GM12878 (cell line): ENCODE measurements around the gene THSD4. TPM values are rescaled to one million over a fixed set of nuclear protein-coding genes. Genes with fewer than 3 reads are reported as not detected.

Experiments
- ATAC-seq: fragments of 200-7000 bp; cut with Tn5 transposase; 3 replicates; pipeline ENCODE4 v1.9.1; 2020; ENCODE audit warnings: mild to moderate bottlenecking, moderate library complexity
- BruUV-seq: library from RNA; stranded (reverse); fragments of 400-500 nt; replicated peaks from 2 replicates; lab custom pipeline; 2021; lab: Mats Ljungman, UMichigan
- CTCF ChIA-PET: fragments of 300-600 bp; sonication (Branson Sonifier 250); formaldehyde crosslinking; extraction: SDS; loops from one replicate; lab custom pipeline; 2021; ENCODE audit warnings: inconsistent platforms; lab: Yijun Ruan, JAX
- POLR2A ChIA-PET: fragments of 350-600 bp; formaldehyde crosslinking; extraction: SDS; loops from one replicate; lab custom pipeline; 2021; ENCODE audit warnings: inconsistent platforms; lab: Charles Lee
- RAD21 ChIA-PET: fragments of 300-600 bp; sonication (Branson Sonifier 250); formaldehyde crosslinking; loops from one replicate; lab custom pipeline; 2023; ENCODE audit warnings: antibody characterized with exemption; ENCODE audit not compliant: unreplicated experiment; lab: Charles Lee
- SMC1A ChIA-PET: fragments of 300-600 bp; sonication (Branson Sonifier 250); formaldehyde crosslinking; loops from one replicate; lab custom pipeline; 2023; ENCODE audit not compliant: unreplicated experiment, uncharacterized antibody; lab: Charles Lee
- DNase-seq: peaks from one replicate; pipeline ENCODE4 v3.0.0-alpha.2; 2011; ENCODE audit warnings: low read depth, low spot score
- FAIRE-seq: peaks from 3 replicates; lab custom pipeline; 2011; peaks lifted over from hg19 to GRCh38; lab: Jason Lieb, UNC
- H2AFZ ChIP-seq: 2 replicates; pipeline ENCODE4 v1.6.0; 2011; ENCODE audit warnings: low read depth, low read length, control low read depth; ENCODE audit not compliant: control insufficient read depth
- H3K27ac ChIP-seq: 2 replicates; pipeline ENCODE4 v1.5.1; 2011; ENCODE audit warnings: control low read depth; ENCODE audit not compliant: control insufficient read depth, insufficient read depth
- H3K27me3 ChIP-seq, 2 experiments: replicated peaks in 1 of 2; 2 replicates each; pipeline versions ENCODE4 v1.6.0 to v1.6.1; 2011; ENCODE audit warnings: low read length in 1 of 2; ENCODE audit not compliant: control insufficient read depth in 2 of 2, insufficient read depth in 2 of 2
- H3K36me3 ChIP-seq, 2 experiments: 2 replicates each; pipeline ENCODE4 v1.5.1; 2011; ENCODE audit warnings: low read length in 1 of 2; ENCODE audit not compliant: control insufficient read depth in 2 of 2, insufficient read depth in 2 of 2
- H3K4me1 ChIP-seq: 2 replicates; pipeline ENCODE4 v1.6.1; 2011; ENCODE audit warnings: mild to moderate bottlenecking, low read length, moderate library complexity, mixed read lengths; ENCODE audit not compliant: control insufficient read depth, insufficient read depth
- H3K4me2 ChIP-seq: 2 replicates; pipeline ENCODE4 v1.6.0; 2011; ENCODE audit warnings: control low read depth; ENCODE audit not compliant: control insufficient read depth, insufficient read depth
- H3K4me3 ChIP-seq: fragments of 200-600 bp; sonication (generic); 2 replicates; pipeline ENCODE4 v1.5.1; 2016
- H3K79me2 ChIP-seq: 2 replicates; pipeline ENCODE4 v1.6.0; 2011; ENCODE audit warnings: low read length; ENCODE audit not compliant: control insufficient read depth, insufficient read depth
- H3K9ac ChIP-seq: 2 replicates; pipeline ENCODE4 v1.8.0; 2011; ENCODE audit warnings: low read length, control low read depth, mixed read lengths; ENCODE audit not compliant: control insufficient read depth, insufficient read depth
- H3K9me3 ChIP-seq: replicated peaks from 3 replicates; pipeline ENCODE4 v1.5.1; 2011; ENCODE audit warnings: mild to moderate bottlenecking, low read length; ENCODE audit not compliant: control insufficient read depth, insufficient read depth
- H4K20me1 ChIP-seq: 2 replicates; pipeline ENCODE4 v1.6.0; 2011; ENCODE audit not compliant: control insufficient read depth, insufficient read depth
- FOS ChIP-seq: IDR thresholded peaks from 3 replicates; pipeline ENCODE4 v1.6.1; 2011; ENCODE audit warnings: borderline replicate concordance; ENCODE audit not compliant: insufficient read length; ENCODE audit errors: extremely low read depth
- IKZF1 ChIP-seq: fragments of 450-650 bp; conservative IDR thresholded peaks from 2 replicates; pipeline ENCODE4 v1.6.1; 2017; ENCODE audit warnings: antibody characterized with exemption, mild to moderate bottlenecking
- MTA3 ChIP-seq: IDR thresholded peaks from 2 replicates; pipeline ENCODE4 v1.6.1; 2012; ENCODE audit warnings: low read length, inconsistent platforms, borderline replicate concordance
- MXI1 ChIP-seq: fragments of 150-350 bp; IDR thresholded peaks from 2 replicates; pipeline ENCODE4 v1.6.1; 2011; ENCODE audit warnings: low read depth, mild to moderate bottlenecking, inconsistent platforms, low read length, improper control_type of control experiment
- NR2F1 ChIP-seq: fragments of 450-650 bp; conservative IDR thresholded peaks from 2 replicates; pipeline ENCODE4 v1.6.1; 2017; ENCODE audit warnings: mild to moderate bottlenecking
- POU2F2 ChIP-seq: IDR thresholded peaks from 3 replicates; pipeline ENCODE4 v1.6.1; 2011; ENCODE audit warnings: low read depth, mild to moderate bottlenecking, low read length, borderline replicate concordance
- RELB ChIP-seq: fragments of 450-650 bp; IDR thresholded peaks from 2 replicates; pipeline ENCODE4 v1.6.1; 2017; ENCODE audit warnings: low read depth, mild to moderate bottlenecking, moderate library complexity
- SIN3A ChIP-seq: IDR thresholded peaks from 2 replicates; pipeline ENCODE4 v1.6.1; 2012; ENCODE audit warnings: low read depth, low read length, improper control_type of control experiment
- SREBF2 ChIP-seq: IDR thresholded peaks from 2 replicates; pipeline ENCODE4 v1.6.1; 2012; ENCODE audit warnings: mild to moderate bottlenecking, low read length
- STAT1 ChIP-seq: fragments of 450-650 bp; conservative IDR thresholded peaks from 2 replicates; pipeline ENCODE4 v1.6.1; 2014; ENCODE audit warnings: antibody characterized with exemption, mild to moderate bottlenecking
- TARDBP ChIP-seq: IDR thresholded peaks from 2 replicates; pipeline ENCODE4 v1.6.1; 2016; ENCODE audit warnings: borderline replicate concordance
- TBL1XR1 ChIP-seq: IDR thresholded peaks from 2 replicates; pipeline ENCODE4 v1.6.1; 2012; ENCODE audit warnings: low read depth, low read length, improper control_type of control experiment
- ZBTB11 ChIP-seq: fragments of 450-650 bp; formaldehyde crosslinking; IDR thresholded peaks from 2 replicates; pipeline ENCODE4 v1.5.0; 2022; ENCODE audit warnings: mild to moderate bottlenecking, missing genetic modification characterization
- WGBS: methylation state at CpG from one replicate; pipeline ENCODE4 v1.1.6; 2016; ENCODE audit warnings: low lambda C conversion rate; ENCODE audit not compliant: insufficient replicate concordance, insufficient coverage; ENCODE audit errors: missing lambda C conversion rate; 5-methylcytosine and 5-hydroxymethylcytosine counted together
- in situ Hi-C: fragments of 300-500 bp; cut with MboI; formaldehyde crosslinking; loops from 9 replicates; pipeline ENCODE4 v1.14.3; 2018; ENCODE audit warnings: mixed read lengths
- intact Hi-C: fragments of 100-400 bp; cut with micrococcal nuclease; formaldehyde crosslinking; loops from one replicate; pipeline ENCODE4 v1.14.2; 2022; ENCODE audit not compliant: unreplicated experiment
- polyA plus RNA-seq, 11 experiments: library from polyadenylated mRNA; depleted of rRNA in 4 of 11; unstranded in 6 of 11; stranded (reverse) in 5 of 11; fragments of >200 nt; fragmentation: Nextera tagmentation in 4 of 11; fragmentation: Illumina TruSeq in 1 of 11; extraction: Ambion mirVana in 4 of 11; extraction: Trizol in 1 of 11; gene quantifications; 1 replicate in 1 of 11; 2 replicates in 10 of 11; pipeline versions ENCODE4 v1.2.1 to v1.2.3, GENCODE V29; 2011 to 2016; ENCODE audit warnings: inconsistent platforms in 2 of 11, missing spikeins in 2 of 11, low read depth in 1 of 11
- total RNA-seq, 4 experiments: library from RNA; depleted of rRNA in 3 of 4; stranded (reverse); fragments of >200 nt in 3 of 4; fragmentation: Illumina TruSeq in 1 of 4; extraction: Trizol in 1 of 4; gene quantifications; 2 replicates each; pipeline versions ENCODE4 v1.2.1 to v1.2.3, GENCODE V29; 2013 to 2021
- TF ChIP-seq, protein P1 (sequence below): fragments of 450-650 bp; IDR thresholded peaks from 2 replicates; pipeline ENCODE4 v1.6.1; 2018; ENCODE audit warnings: borderline replicate concordance, mild to moderate bottlenecking; ENCODE audit not compliant: partially characterized antibody
- TF ChIP-seq, protein P2 (sequence below): fragments of 450-650 bp; conservative IDR thresholded peaks from 2 replicates; pipeline ENCODE4 v1.6.1; 2017; ENCODE audit warnings: mild to moderate bottlenecking, moderate library complexity

The THSD4 gene
- total and polyA plus RNA-seq, 10 of the 15 experiments (the other 5 are each of a cell fraction or from before 2014, with no cell fraction given): 0.04 to 0.13 (median 0.05) TPM; not detected in 7

DNA sequence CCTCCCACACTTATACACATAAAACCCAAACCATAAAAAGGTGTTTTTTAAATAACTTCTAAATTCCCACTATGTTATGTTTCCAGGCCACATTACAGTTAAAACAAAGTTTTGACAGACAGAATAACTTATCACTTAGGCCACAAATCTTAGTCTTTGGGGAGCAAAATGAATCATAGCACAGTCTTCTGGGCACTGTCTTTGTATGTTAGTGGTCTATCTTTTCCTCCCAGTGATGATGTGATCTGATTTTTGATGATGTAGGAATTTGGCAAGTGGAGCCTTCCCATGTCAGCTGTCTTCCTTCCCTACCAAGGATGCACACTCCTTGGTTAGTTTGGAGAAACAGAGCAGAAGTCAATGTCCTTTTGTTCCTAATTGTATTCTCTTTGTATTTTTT, 67.3 kb downstream of the THSD4 start (continued):
- TF ChIP-seq, protein P1, sequence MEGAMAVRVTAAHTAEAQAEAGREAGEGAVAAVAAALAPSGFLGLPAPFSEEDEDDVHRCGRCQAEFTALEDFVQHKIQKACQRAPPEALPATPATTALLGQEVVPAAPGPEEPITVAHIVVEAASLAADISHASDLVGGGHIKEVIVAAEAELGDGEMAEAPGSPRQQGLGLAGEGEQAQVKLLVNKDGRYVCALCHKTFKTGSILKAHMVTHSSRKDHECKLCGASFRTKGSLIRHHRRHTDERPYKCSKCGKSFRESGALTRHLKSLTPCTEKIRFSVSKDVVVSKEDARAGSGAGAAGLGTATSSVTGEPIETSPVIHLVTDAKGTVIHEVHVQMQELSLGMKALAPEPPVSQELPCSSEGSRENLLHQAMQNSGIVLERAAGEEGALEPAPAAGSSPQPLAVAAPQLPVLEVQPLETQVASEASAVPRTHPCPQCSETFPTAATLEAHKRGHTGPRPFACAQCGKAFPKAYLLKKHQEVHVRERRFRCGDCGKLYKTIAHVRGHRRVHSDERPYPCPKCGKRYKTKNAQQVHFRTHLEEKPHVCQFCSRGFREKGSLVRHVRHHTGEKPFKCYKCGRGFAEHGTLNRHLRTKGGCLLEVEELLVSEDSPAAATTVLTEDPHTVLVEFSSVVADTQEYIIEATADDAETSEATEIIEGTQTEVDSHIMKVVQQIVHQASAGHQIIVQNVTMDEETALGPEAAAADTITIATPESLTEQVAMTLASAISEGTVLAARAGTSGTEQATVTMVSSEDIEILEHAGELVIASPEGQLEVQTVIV: no peak
- TF ChIP-seq MTA3: no peak
- TF ChIP-seq TARDBP: no peak
- TF ChIP-seq ZBTB11 (CRISPR knock-in tag): no peak

DNA sequence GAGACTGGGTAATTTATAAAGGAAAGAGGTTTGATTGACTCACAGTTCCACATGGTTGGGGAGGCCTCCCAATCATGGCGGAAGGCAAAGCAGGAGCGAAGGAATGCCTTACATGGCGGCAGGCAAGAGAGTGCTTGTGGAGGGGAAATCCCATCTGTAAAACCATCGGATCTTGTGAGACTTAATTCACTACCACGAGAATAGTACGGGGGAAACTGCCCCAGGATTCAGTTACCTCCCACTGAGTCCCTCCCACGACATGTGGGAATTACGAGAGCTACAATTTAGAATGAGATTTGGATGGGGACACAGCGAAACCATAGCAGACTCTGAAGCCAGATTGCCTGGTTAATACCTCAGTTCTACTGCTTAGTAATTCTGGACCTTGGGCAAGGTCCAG, 67.8 kb downstream of the THSD4 start:
- in situ Hi-C loops (no loop called here), intact Hi-C loops (no loop called here)
- BruUV-seq: no TSS peak
- no peaks in the 10 kb centered on the region for H4K20me1 ChIP-seq
- H3K79me2 ChIP-seq: no peaks in the 10 kb centered on the region
- H3K4me1 ChIP-seq: no peaks in the 10 kb centered on the region
- no peaks in the 10 kb centered on the region for H3K27me3 ChIP-seq
- no peaks in the 10 kb centered on the region for H3K36me3 ChIP-seq
- H3K9ac ChIP-seq: no peak overlapping the region
- H3K9me3 ChIP-seq: no peaks in the 10 kb centered on the region
- H3K27ac ChIP-seq: no peak overlapping the region
- no peak overlapping the region for H3K4me3 ChIP-seq
- SMC1A ChIA-PET: no interaction called here
- WGBS: 43% methylated on average over 9 of the region's 9 CpGs
- no peak for ATAC-seq
- CTCF ChIA-PET: no interaction called here
- no peak for DNase-seq
- no peak for FAIRE-seq
- H2AFZ ChIP-seq: no peak overlapping the region
- POLR2A ChIA-PET: no interaction called here
- RAD21 ChIA-PET: no interaction called here
- no peak overlapping the region for H3K4me2 ChIP-seq
- TF ChIP-seq STAT1 (no peak), SREBF2 (no peak), TBL1XR1 (no peak), MXI1 (no peak), POU2F2 (no peak), FOS (no peak), NR2F1 (no peak), SIN3A (no peak), RELB (no peak), IKZF1 (no peak)
- TF ChIP-seq, protein P2, sequence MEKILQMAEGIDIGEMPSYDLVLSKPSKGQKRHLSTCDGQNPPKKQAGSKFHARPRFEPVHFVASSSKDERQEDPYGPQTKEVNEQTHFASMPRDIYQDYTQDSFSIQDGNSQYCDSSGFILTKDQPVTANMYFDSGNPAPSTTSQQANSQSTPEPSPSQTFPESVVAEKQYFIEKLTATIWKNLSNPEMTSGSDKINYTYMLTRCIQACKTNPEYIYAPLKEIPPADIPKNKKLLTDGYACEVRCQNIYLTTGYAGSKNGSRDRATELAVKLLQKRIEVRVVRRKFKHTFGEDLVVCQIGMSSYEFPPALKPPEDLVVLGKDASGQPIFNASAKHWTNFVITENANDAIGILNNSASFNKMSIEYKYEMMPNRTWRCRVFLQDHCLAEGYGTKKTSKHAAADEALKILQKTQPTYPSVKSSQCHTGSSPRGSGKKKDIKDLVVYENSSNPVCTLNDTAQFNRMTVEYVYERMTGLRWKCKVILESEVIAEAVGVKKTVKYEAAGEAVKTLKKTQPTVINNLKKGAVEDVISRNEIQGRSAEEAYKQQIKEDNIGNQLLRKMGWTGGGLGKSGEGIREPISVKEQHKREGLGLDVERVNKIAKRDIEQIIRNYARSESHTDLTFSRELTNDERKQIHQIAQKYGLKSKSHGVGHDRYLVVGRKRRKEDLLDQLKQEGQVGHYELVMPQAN: no peak
